ENCODE results near the gene PNPLA7.
A peak's percentile ranks its signal among the peaks of the same experiment; 100 is the strongest.

The PNPLA7 gene

GRCh38 chr9:137580209-137580953 lies 30.2 kb upstream of the PNPLA7 start:
- TF ChIP-seq, protein P1, sequence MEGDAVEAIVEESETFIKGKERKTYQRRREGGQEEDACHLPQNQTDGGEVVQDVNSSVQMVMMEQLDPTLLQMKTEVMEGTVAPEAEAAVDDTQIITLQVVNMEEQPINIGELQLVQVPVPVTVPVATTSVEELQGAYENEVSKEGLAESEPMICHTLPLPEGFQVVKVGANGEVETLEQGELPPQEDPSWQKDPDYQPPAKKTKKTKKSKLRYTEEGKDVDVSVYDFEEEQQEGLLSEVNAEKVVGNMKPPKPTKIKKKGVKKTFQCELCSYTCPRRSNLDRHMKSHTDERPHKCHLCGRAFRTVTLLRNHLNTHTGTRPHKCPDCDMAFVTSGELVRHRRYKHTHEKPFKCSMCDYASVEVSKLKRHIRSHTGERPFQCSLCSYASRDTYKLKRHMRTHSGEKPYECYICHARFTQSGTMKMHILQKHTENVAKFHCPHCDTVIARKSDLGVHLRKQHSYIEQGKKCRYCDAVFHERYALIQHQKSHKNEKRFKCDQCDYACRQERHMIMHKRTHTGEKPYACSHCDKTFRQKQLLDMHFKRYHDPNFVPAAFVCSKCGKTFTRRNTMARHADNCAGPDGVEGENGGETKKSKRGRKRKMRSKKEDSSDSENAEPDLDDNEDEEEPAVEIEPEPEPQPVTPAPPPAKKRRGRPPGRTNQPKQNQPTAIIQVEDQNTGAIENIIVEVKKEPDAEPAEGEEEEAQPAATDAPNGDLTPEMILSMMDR (IDR thresholded peaks at IDR 0.05) = no peak
- Histone ChIP-seq H3K36me3 (peaks cover 7% of the 10 kb centered on the region), H3K4me3 (ENCODE audit: low read depth in 1 of 2, low read length in 1 of 2) (no peak overlapping the region), H3K4me1 (ENCODE audit: control insufficient read depth in 1 of 2, insufficient read depth in 1 of 2, low read depth in 1 of 2, low read length in 1 of 2) (peaks cover 26 to 27% of the 10 kb centered on the region in 2 experiments), H3K27ac (no peak overlapping the region), H3K27me3 (no peaks in the 10 kb centered on the region), H3K9me3 (no peaks in the 10 kb centered on the region)

DNA sequence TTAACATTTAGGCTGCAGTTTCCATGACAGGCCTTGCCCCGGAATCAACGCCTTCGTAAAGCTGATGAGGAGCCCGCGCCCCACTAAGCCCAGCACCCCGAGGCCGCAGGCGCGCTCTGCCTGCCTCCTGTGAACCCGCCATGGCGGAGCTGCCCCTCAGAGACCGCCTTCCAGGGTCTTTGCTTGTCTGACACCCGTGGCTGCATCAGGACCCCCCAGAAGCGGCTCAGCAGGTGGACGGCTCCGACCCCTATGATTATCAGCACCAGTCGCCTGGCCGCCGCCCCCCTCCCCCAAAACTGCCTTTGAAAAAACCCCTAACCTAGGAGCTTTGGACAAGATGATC lies 29.0 kb upstream of the PNPLA7 start:
- Histone ChIP-seq H3K27me3 (no peaks in the 10 kb centered on the region), H3K9me3 (no peaks in the 10 kb centered on the region), H3K27ac (peak overlapping the region; percentile 84), H3K4me3 (ENCODE audit: low read depth in 1 of 2, low read length in 1 of 2) (peak overlapping the region; percentile 82 to 99), H3K36me3 (peaks cover 12% of the 10 kb centered on the region), H3K4me1 (ENCODE audit: control insufficient read depth in 1 of 2, insufficient read depth in 1 of 2, low read depth in 1 of 2, low read length in 1 of 2) (peaks cover 26 to 27% of the 10 kb centered on the region in 2 experiments)
- TF ChIP-seq, protein P1 (IDR thresholded peaks at IDR 0.05) = no peak

DNA sequence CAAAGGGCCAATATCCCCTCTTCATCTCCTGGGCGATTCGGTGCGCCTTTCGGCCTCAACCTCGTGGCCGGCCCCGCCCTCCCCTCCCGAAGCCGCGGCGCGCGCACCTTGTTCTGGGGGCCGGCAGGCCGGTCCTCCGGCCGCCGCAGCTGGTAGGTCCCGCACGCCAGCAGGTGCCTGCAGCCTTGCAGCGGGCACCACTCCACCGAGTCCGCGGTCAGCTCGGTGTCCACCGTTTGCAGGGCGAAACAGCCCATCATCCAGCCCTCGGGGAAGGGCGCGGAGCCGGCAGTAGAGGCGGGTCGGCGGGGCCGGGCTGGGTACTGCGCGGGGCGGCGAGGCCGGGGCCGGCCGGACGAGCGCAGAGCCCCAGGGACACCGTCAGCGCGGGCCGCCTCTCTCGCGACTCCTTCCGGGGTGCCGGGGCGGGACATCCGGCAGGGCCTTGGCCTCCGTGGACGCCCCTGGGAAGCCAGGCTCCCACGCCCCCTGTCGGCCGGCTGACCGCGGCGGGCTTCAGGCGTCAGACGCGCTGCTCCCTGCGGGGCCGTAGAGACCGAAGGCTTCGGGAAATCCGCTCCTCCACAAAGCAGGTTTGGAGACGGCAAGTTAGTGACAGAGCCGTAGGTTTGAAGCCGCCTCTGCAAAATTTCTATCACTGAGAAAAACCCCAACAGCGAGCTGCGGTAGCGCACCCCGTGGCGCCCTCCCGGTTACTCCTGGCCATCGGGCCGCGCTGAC lies 28.5 kb upstream of the PNPLA7 start, which contains the start of gene DPH7:
Gene DPH7, minus strand, starts transcription at position 408 of the 741 bp plus-strand sequence. Its CDS starts 148 bp downstream, at position 260.
- H3K4me1 ChIP-seq (ENCODE audit: control insufficient read depth in 1 of 2, insufficient read depth in 1 of 2, low read depth in 1 of 2, low read length in 1 of 2) = peaks cover 26 to 27% of the 10 kb centered on the region in 2 experiments
- peaks cover 14% of the 10 kb centered on the region for H3K36me3 ChIP-seq
- H3K27ac ChIP-seq = peak within 1 kb of the TSS; percentile 84

DNA sequence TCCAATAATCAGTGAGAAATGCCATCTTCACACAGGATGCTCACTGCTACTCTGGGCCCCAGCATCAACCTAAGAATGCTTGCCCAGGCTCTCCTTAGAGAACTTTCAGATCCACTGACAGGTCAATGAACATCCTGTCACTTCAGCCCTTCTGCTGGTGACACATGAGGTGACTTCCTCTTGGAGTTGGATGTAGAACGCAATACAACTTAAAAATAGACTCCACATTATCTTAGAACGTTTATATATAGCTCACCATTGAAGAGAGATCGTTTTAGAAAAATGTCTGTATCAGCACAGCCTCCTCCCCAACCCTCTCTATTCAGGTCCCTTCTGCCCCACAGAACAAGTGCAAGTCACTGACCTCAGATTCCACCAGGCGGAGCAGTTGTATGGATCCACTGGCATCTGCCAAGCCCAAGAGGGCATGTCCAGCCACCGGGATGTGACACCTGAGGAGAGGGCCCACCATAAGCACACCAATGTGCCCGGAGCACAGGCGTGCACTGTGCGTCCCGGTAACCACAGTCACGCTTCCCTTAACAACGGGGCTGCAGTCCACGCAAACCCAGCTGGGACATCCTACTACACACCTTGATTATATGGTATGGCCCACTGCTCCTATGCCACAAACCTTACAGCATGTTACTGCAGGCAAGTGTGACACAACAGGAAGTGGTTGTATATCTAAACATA lies 25.7 kb upstream of the PNPLA7 start:
- peaks cover 27% of the 10 kb centered on the region for H3K36me3 ChIP-seq
- peaks cover 26 to 27% of the 10 kb centered on the region in 2 experiments for H3K4me1 ChIP-seq (ENCODE audit: control insufficient read depth in 1 of 2, insufficient read depth in 1 of 2, low read depth in 1 of 2, low read length in 1 of 2)
- TF ChIP-seq, protein P1 (IDR thresholded peaks at IDR 0.05) = no peak
- no peaks in the 10 kb centered on the region for H3K9me3 ChIP-seq
- H3K4me3 ChIP-seq (ENCODE audit: low read depth in 1 of 2, low read length in 1 of 2) = no peak overlapping the region
- no peak overlapping the region for H3K27ac ChIP-seq
- H3K27me3 ChIP-seq = no peaks in the 10 kb centered on the region

More for the DNA sequence above, 28.5 kb upstream of the PNPLA7 start, which contains the start of gene DPH7:
- Histone ChIP-seq H3K9me3 (no peaks in the 10 kb centered on the region), H3K4me3 (ENCODE audit: low read depth in 1 of 2, low read length in 1 of 2) (peak within 1 kb of the TSS; percentile 82 to 99), H3K27me3 (no peaks in the 10 kb centered on the region)
- TF ChIP-seq, protein P1 (IDR thresholded peaks at IDR 0.05) = peak; percentile 90

DNA sequence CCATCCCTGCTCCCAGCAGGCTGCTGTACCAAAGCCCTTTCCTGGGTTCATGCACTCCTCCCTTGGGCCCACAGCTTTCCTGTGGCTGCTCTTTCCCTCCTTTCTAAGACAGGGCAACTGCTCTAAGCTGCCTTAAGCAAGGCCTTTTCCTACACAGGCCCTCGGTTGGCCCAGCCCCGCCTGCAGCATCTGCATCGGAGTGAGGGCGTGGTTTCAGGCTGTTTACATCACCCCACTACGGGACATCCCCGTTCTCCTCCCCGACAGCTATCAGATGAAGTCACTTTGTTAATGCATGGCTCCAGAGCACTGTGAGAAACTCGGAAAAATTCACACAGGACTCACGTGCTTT lies 25.1 kb upstream of the PNPLA7 start:
- Histone ChIP-seq H3K27ac (no peak overlapping the region), H3K9me3 (no peaks in the 10 kb centered on the region), H3K27me3 (no peaks in the 10 kb centered on the region), H3K4me1 (ENCODE audit: control insufficient read depth in 1 of 2, insufficient read depth in 1 of 2, low read depth in 1 of 2, low read length in 1 of 2) (peaks cover 26 to 27% of the 10 kb centered on the region in 2 experiments), H3K36me3 (peaks cover 27% of the 10 kb centered on the region), H3K4me3 (ENCODE audit: low read depth in 1 of 2, low read length in 1 of 2) (no peak overlapping the region)
- TF ChIP-seq, protein P1 (IDR thresholded peaks at IDR 0.05) = no peak
